Epithelial cell of proximal tubule (primary cell): Measurements from ENCODE around the gene NFIA. TPM values are rescaled to one million over a fixed set of nuclear protein-coding genes. Genes with fewer than 3 reads are reported as not detected.

ENCODE experiments used
- DNase-seq: peaks from one replicate; pipeline ENCODE4 v3.0.0-alpha.2; 2011; ENCODE audit warnings: low read depth
- H3K4me3 ChIP-seq: 2 replicates; pipeline ENCODE4 v1.5.1; 2011; ENCODE audit warnings: low read depth, mild to moderate bottlenecking, low read length
- total RNA-seq: library from RNA; depleted of rRNA; stranded (reverse); fragments of >200 nt; gene quantifications from 2 replicates; pipeline ENCODE4 v1.2.3, GENCODE V29; 2015
- TF ChIP-seq, protein P1 (sequence below): conservative IDR thresholded peaks from 2 replicates; pipeline ENCODE4 v1.5.1; 2012; ENCODE audit warnings: low read depth, mild to moderate bottlenecking, low read length

The NFIA gene
- total RNA-seq, 1 donor from 2014 or later = 1.6 TPM

DNA sequence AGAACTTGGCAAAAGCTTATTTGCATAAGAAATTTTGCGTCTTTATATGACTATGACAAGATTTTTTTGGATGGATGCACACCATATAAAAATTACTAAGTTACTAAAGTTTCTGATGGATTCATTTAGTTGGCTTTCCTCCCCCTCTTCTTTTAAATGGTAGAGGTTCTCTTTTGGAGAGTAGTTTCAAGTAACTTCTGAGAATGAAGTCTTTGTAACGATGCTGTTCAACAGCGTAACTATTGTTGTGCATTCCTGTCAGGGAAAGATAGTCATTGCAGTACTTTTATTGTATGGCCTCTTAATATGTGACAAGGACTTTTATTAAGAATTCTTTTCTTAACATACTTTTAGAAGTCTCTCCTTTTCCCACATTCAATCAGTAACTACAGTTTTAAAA, 16.0 kb downstream of the NFIA start:
- TF ChIP-seq, protein P1, sequence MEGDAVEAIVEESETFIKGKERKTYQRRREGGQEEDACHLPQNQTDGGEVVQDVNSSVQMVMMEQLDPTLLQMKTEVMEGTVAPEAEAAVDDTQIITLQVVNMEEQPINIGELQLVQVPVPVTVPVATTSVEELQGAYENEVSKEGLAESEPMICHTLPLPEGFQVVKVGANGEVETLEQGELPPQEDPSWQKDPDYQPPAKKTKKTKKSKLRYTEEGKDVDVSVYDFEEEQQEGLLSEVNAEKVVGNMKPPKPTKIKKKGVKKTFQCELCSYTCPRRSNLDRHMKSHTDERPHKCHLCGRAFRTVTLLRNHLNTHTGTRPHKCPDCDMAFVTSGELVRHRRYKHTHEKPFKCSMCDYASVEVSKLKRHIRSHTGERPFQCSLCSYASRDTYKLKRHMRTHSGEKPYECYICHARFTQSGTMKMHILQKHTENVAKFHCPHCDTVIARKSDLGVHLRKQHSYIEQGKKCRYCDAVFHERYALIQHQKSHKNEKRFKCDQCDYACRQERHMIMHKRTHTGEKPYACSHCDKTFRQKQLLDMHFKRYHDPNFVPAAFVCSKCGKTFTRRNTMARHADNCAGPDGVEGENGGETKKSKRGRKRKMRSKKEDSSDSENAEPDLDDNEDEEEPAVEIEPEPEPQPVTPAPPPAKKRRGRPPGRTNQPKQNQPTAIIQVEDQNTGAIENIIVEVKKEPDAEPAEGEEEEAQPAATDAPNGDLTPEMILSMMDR = no peak
- H3K4me3 ChIP-seq = no peak overlapping the region
- no peak for DNase-seq

DNA sequence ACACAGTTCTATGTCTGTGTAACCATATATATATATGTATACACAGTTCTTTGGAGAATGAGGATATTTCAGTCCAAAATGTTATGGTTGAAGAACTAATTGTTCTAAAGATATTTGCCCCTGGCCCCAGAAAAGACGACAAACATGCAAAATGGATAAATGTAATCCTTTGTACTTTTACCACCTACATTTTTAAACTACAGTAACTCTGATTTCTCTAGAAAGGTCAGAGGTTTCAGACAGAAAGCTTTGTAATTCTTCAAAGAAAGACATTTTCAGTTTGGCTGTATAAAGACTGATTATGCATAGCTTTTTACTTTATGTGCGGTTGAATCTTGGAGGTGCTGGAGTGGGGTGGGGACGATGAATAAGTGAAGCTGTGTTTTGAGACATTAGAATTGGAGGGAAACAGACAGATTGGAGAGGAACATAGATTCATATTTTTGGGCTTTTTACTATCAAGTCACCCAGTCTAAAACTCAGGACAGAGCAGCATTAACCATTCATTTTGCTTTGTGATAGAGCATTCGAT, 16.6 kb downstream of the NFIA start:
- H3K4me3 ChIP-seq = no peak overlapping the region
- TF ChIP-seq, protein P1 = no peak
- DNase-seq = no peak

DNA sequence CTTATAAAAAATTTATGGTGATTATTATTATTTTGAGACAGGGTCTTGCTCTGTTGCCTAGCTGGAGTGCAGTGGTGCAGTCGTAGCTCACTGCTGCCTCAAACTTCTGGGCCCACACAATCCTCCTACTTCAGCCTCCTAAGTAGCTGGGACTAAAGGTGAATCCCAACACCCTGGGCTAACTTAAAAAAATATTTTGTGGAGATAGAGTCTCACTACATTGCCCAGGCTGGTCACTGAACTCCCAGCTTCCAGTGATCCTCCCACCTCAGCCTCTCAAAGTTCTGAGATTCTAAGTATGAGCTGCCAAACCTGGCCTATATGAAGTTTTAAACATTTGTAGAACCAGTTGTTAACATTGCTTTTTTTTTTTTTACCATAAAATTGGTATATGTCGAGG, 18.2 kb downstream of the NFIA start:
- TF ChIP-seq, protein P1 = no peak
- no peak for DNase-seq
- no peak overlapping the region for H3K4me3 ChIP-seq

DNA sequence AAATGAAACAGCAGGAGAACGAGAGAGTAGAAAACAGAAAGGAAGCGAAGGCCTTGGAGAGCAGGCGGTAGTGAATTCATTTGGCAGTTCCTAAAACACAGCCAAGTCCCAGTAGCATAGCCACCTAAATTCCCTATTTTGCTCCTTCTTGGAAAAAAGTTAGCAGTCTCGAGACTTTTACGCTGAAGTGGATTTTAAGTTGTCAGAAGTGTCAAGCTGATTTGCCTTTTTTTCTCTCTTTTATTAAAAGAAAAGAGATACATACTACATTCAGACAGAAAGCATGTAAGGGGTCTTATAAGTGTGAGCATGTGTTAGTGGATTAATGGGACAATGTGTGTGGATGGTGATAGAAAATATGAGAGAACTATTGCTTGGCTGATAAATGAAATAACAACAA, 19.2 kb downstream of the NFIA start:
- no peak for DNase-seq
- TF ChIP-seq, protein P1 = no peak
- H3K4me3 ChIP-seq = no peak overlapping the region

DNA sequence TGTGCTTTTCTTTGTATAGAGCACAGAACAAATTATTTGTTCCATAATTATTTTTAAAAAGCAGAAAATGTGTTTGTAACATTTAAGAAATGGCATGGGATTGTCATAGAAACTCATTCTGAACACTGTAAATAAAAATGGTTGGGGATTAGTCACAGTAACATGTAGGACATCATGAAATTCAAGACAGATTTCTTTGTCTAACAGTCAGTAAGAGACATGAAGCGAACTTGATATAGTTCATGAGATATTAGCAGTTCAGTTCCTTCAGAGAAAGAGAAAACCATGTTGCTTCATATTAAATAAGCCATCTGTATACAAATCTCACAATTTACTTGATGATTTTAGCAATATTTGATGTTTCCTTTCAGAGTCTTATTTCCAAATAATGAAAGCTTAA, 19.7 kb downstream of the NFIA start:
- DNase-seq = no peak
- TF ChIP-seq, protein P1 = no peak
- no peak overlapping the region for H3K4me3 ChIP-seq

DNA sequence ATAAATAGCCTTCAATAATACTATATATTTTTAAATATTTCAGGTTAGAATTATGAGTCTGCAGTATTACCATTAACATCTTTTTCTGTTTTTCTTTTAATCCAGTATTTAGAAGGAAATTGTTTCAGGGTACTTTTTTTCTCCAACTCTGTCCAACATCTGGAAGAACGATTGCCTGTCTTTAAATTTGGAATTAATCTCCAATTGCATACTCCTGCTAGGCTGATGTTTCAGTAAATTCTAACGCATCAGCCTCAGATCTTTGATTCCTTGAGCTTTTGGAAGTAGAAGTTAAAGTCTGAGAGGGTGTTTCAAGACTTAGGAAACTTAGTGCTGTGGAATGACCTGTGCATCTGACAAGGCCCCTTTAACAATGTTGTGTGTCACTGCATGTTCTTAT, 20.3 kb downstream of the NFIA start:
- DNase-seq = no peak

DNA sequence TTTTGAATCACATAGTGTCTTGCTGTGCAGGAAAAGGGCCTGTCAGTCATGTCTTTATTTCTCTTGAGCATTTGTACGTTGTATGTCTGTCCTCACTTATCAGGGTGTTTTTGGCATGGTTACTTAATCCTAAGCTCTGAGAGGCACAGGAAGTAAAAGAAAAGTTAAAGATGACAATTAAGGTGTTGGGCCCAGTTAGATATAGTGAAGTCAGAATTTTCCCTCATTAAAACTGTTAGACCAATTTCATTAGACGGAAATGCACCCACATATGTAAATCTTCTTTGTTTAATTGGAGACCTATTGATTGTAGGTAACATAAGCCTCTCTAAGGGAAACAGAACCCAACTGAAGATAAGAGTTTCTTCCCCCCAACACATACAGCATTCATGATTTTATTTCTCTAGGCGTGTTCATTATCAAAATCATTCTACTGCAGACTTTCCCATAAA, 21.9 kb downstream of the NFIA start:
- H3K4me3 ChIP-seq = no peak overlapping the region
- TF ChIP-seq, protein P1 = no peak
- DNase-seq = no peak

More for the DNA sequence above, 20.3 kb downstream of the NFIA start:
- TF ChIP-seq, protein P1 = no peak
- H3K4me3 ChIP-seq = no peak overlapping the region
